Ovary (tissue), 9 donors: ENCODE measurements around the gene TRANK1. TPM values are rescaled to one million over a fixed set of nuclear protein-coding genes. Genes with fewer than 3 reads are reported as not detected.

Experiments
- DNase-seq, 5 donors: peaks; one replicate each; pipeline ENCODE4 v3.0.0-alpha.2; 2019 to 2020
- H3K27ac ChIP-seq, 2 donors: fragments of 200-600 bp; one replicate each; pipeline versions ENCODE4 v1.5.1 to v1.8.0; 2019 to 2022
- H3K27me3 ChIP-seq: fragments of 200-600 bp; one replicate; pipeline ENCODE4 v1.8.0; 2022
- H3K36me3 ChIP-seq: fragments of 200-600 bp; sonication (generic); one replicate; pipeline ENCODE4 v1.5.1; 2019
- H3K4me1 ChIP-seq: one replicate; pipeline ENCODE4 v1.8.1; 2013; ENCODE audit warnings: mild to moderate bottlenecking, moderate library complexity; ENCODE audit not compliant: insufficient read depth
- H3K4me3 ChIP-seq: fragments of 200-600 bp; sonication (generic); one replicate; pipeline ENCODE4 v1.5.1; 2017
- H3K9me3 ChIP-seq, 2 donors: fragments of 200-600 bp in 1 of 2; sonication (generic) in 1 of 2; one replicate each; pipeline versions ENCODE4 v1.5.1 to v1.8.1; 2013 to 2019; ENCODE audit warnings: mild to moderate bottlenecking in 1 of 2, moderate library complexity in 1 of 2
- CTCF ChIP-seq, 3 donors: fragments of 450-650 bp in 2 of 3; fragments of 200-600 bp in 1 of 3; IDR thresholded peaks; one replicate each; pipeline versions ENCODE4 v1.5.1 to v1.8.0; 2016 to 2022; ENCODE audit warnings: antibody characterized with exemption in 3 of 3, mild to moderate bottlenecking in 1 of 3
- EP300 ChIP-seq: sonication (generic); formaldehyde crosslinking; IDR thresholded peaks from one replicate; pipeline ENCODE4 v1.6.1; 2017; ENCODE audit warnings: antibody characterized with exemption
- POLR2A ChIP-seq: fragments of 450-650 bp; IDR thresholded peaks from one replicate; pipeline ENCODE4 v1.6.1; 2017; ENCODE audit warnings: antibody characterized with exemption, mild to moderate bottlenecking, moderate library complexity
- WGBS, 3 donors: extraction: QIAGEN DNeasy Blood & Tissue Kit in 1 of 3; methylation state at CpG; one replicate each; pipeline versions ENCODE4 v1.1.5 to v1.1.7; 2013 to 2017; 5-methylcytosine and 5-hydroxymethylcytosine counted together
- intact Hi-C, 4 donors: fragments of 100-400 bp; cut with DNase I; formaldehyde crosslinking; loops; one replicate each; pipeline versions ENCODE4 v1.11.0 to v1.15.1; 2022 to 2023
- polyA plus RNA-seq, 2 donors: library from polyadenylated mRNA; stranded (reverse); fragments of 200-250 nt in 1 of 2; fragments of 350-450 nt in 1 of 2; fragmentation: Illumina TruSeq in 1 of 2; extraction: RNeasy Lipid Tissue Mini Kit (QIAGEN cat#74804) in 1 of 2; gene quantifications; one replicate each; pipeline ENCODE4 v1.2.3, GENCODE V29; 2013 to 2014
- total RNA-seq, 7 donors: library from RNA; depleted of rRNA in 2 of 7; stranded (reverse); fragments of >200 nt in 2 of 7; fragmentation: NEBNext Ultra II Directional in 3 of 7; extraction: Animal tissue kit (Norgen Biotek cat#: 25700) in 3 of 7; gene quantifications; one replicate each; pipeline versions ENCODE4 v1.1.0 to v1.2.4, GENCODE V29; 2016 to 2023
- donor health status: DM: no; HTN: no; CAD: no; lungs with moderate emphysema.
- donor health status: DM: no; HTN: no; CAD: no.
- donor health status: Bipolar disorder and iron deficiency.
- donor health status: DM: yes; HTN: yes; CAD: no.
- donor health status: DM: no; HTN: no; CAD: no.
- donor health status: DM: yes; HTN: yes; CAD: no.

Gene TRANK1
- total and polyA plus RNA-seq, 9 donors = 10.7 to 42.4 (median 24.6) TPM

GRCh38 chr3:36991923-36992805, 47.3 kb upstream of the TRANK1 start:
- WGBS, 3 donors = 7 to 9% (median 9%) methylated on average over 24 of the region's 24 CpGs
- Histone ChIP-seq H3K4me1 (peaks cover 5% of the 10 kb centered on the region), H3K36me3 (no peaks in the 10 kb centered on the region), H3K27ac (peak overlapping the region; percentile 98), H3K9me3 (no peaks in the 10 kb centered on the region), H3K4me3 (peak overlapping the region; percentile 84), H3K27me3 (no peaks in the 10 kb centered on the region)
- peak in 1 of 5 donors; percentile 40 for DNase-seq
- TF ChIP-seq EP300 = no peak
- peak; percentile 11 for TF ChIP-seq POLR2A
- intact Hi-C loops = loop anchor here in 2 of 4 donors (10.0 kb wide), 2 partner anchors 223 to 1173 kb away; partner anchors contain the start of gene OXSR1 (in 1 of the 2)

- no peak for DNase-seq
- Histone ChIP-seq H3K9me3 (no peaks in the 10 kb centered on the region), H3K36me3 (no peaks in the 10 kb centered on the region), H3K27ac (peak overlapping the region in 1 of 2 donors; percentile 98), H3K27me3 (no peaks in the 10 kb centered on the region), H3K4me1 (peaks cover 5% of the 10 kb centered on the region), H3K4me3 (no peak overlapping the region)
- intact Hi-C loops = loop anchor here in 2 of 4 donors (10.0 kb wide), 2 partner anchors 224 to 1174 kb away; partner anchors contain the start of gene OXSR1 (in 1 of the 2)
- no peak for TF ChIP-seq EP300
- TF ChIP-seq CTCF (IDR thresholded peaks at IDR 0.05) = no peak
- no peak for TF ChIP-seq POLR2A
- 74 to 82% (median 79%) methylated on average over 3 of the region's 3 CpGs for WGBS, 3 donors
Observed at GRCh38 chr3:36991147-36991546, 46.3 kb upstream of the TRANK1 start.

- Histone ChIP-seq H3K4me3 (no peak overlapping the region), H3K9me3 (no peaks in the 10 kb centered on the region), H3K27me3 (no peaks in the 10 kb centered on the region), H3K4me1 (peaks cover 5% of the 10 kb centered on the region), H3K36me3 (no peaks in the 10 kb centered on the region), H3K27ac (no peak overlapping the region)
- no peak for TF ChIP-seq CTCF (IDR thresholded peaks at IDR 0.05)
- TF ChIP-seq EP300 = no peak
- no peak for TF ChIP-seq POLR2A
- intact Hi-C loops = no loop called here
- no peak for DNase-seq
Observed at GRCh38 chr3:36989568-36989967, 44.7 kb upstream of the TRANK1 start.

GRCh38 chr3:36989005-36989404, 44.2 kb upstream of the TRANK1 start:
- intact Hi-C loops = no loop called here
- Histone ChIP-seq H3K4me1 (peaks cover 5% of the 10 kb centered on the region), H3K9me3 (no peaks in the 10 kb centered on the region), H3K4me3 (no peak overlapping the region), H3K36me3 (no peaks in the 10 kb centered on the region), H3K27ac (no peak overlapping the region), H3K27me3 (no peaks in the 10 kb centered on the region)
- 64 to 70% (median 68%) methylated on average over 3 of the region's 3 CpGs for WGBS, 3 donors
- no peak for TF ChIP-seq EP300
- TF ChIP-seq CTCF (IDR thresholded peaks at IDR 0.05) = no peak
- no peak for TF ChIP-seq POLR2A
- no peak for DNase-seq

- Histone ChIP-seq H3K4me1 (peaks cover 5% of the 10 kb centered on the region), H3K36me3 (no peaks in the 10 kb centered on the region), H3K27ac (no peak overlapping the region), H3K4me3 (no peak overlapping the region), H3K27me3 (no peaks in the 10 kb centered on the region), H3K9me3 (no peaks in the 10 kb centered on the region)
- TF ChIP-seq EP300 (no peak), CTCF (IDR thresholded peaks at IDR 0.05) (no peak), POLR2A (no peak)
- WGBS, 3 donors = 90 to 95% (median 93%) methylated on average over 2 of the region's 2 CpGs
- DNase-seq = no peak
- intact Hi-C loops = no loop called here
Observed at GRCh38 chr3:36988356-36988755, 43.5 kb upstream of the TRANK1 start.
